Chondrocyte (in vitro differentiated cells): ENCODE measurements around the gene SLC2A5. TPM values are rescaled to one million over a fixed set of nuclear protein-coding genes. Genes with fewer than 3 reads are reported as not detected.

ENCODE experiments used
- DNase-seq: peaks from one replicate; pipeline ENCODE4 v3.0.0; 2021; ENCODE audit warnings: mixed read lengths, low spot score
- H3K27ac Mint-ChIP-seq: one replicate; pipeline ENCODE4 v1.8.0; 2021; ENCODE audit warnings: mild to moderate bottlenecking, moderate library complexity, mixed read lengths; ENCODE audit not compliant: unreplicated experiment
- H3K27me3 Mint-ChIP-seq: 2 replicates; pipeline ENCODE4 v1.8.0; 2021; ENCODE audit warnings: low read depth, mixed read lengths
- H3K36me3 Mint-ChIP-seq: 2 replicates; pipeline ENCODE4 v1.8.0; 2021; ENCODE audit warnings: low read depth, mixed read lengths
- H3K4me1 Mint-ChIP-seq: 2 replicates; pipeline ENCODE4 v1.8.0; 2021; ENCODE audit warnings: low read depth, mild to moderate bottlenecking, mixed read lengths
- H3K4me3 Mint-ChIP-seq: one replicate; pipeline ENCODE4 v1.8.0; 2021; ENCODE audit warnings: mild to moderate bottlenecking, moderate library complexity, mixed read lengths; ENCODE audit not compliant: unreplicated experiment
- H3K9me3 Mint-ChIP-seq: 2 replicates; pipeline ENCODE4 v1.8.0; 2021; ENCODE audit warnings: low read depth, mixed read lengths
- CTCF ChIP-seq: fragments of 200-600 bp; sonication (generic); IDR thresholded peaks from 2 replicates; pipeline ENCODE4 v1.5.0; 2021; ENCODE audit warnings: antibody characterized with exemption, mild to moderate bottlenecking, moderate library complexity
- total RNA-seq: library from RNA; stranded (reverse); gene quantifications from 3 replicates; pipeline ENCODE4 v1.2.1, GENCODE V29; 2021

Gene SLC2A5
- total RNA-seq, 1 donor from 2014 or later: 0.27 TPM

- Mint-ChIP-seq H3K27me3 (no peaks in the 10 kb centered on the region), H3K36me3 (peaks cover 5% of the 10 kb centered on the region), H3K27ac (no peak overlapping the region), H3K4me1 (peaks cover 7% of the 10 kb centered on the region), H3K9me3 (no peaks in the 10 kb centered on the region), H3K4me3 (no peak overlapping the region)
- TF ChIP-seq CTCF: no peak
- DNase-seq: no peak
Observed at GRCh38 chr1:9106286-9106685, 36.9 kb upstream of the SLC2A5 start.

GRCh38 chr1:9105336-9105867 lies 36.0 kb upstream of the SLC2A5 start:
- no peak overlapping the region for H3K4me3 Mint-ChIP-seq
- no peak for DNase-seq
- H3K27ac Mint-ChIP-seq: no peak overlapping the region
- H3K9me3 Mint-ChIP-seq: no peaks in the 10 kb centered on the region
- TF ChIP-seq CTCF: no peak
- H3K4me1 Mint-ChIP-seq: peaks cover 5% of the 10 kb centered on the region
- H3K36me3 Mint-ChIP-seq: peaks cover 5% of the 10 kb centered on the region
- H3K27me3 Mint-ChIP-seq: no peaks in the 10 kb centered on the region

- H3K27me3 Mint-ChIP-seq: no peaks in the 10 kb centered on the region
- H3K4me3 Mint-ChIP-seq: no peak overlapping the region
- peaks cover 5% of the 10 kb centered on the region for H3K36me3 Mint-ChIP-seq
- DNase-seq: no peak
- no peaks in the 10 kb centered on the region for H3K4me1 Mint-ChIP-seq
- peaks cover 3% of the 10 kb centered on the region for H3K9me3 Mint-ChIP-seq
- peak; percentile 85 for TF ChIP-seq CTCF
- no peak overlapping the region for H3K27ac Mint-ChIP-seq
Observed at GRCh38 chr1:9101510-9102146, 32.2 kb upstream of the SLC2A5 start.

GRCh38 chr1:9100471-9101043 lies 31.1 kb upstream of the SLC2A5 start:
- H3K4me1 Mint-ChIP-seq: no peaks in the 10 kb centered on the region
- H3K36me3 Mint-ChIP-seq: peaks cover 7% of the 10 kb centered on the region
- TF ChIP-seq CTCF: no peak
- peaks cover 7% of the 10 kb centered on the region for H3K9me3 Mint-ChIP-seq
- no peak for DNase-seq
- H3K4me3 Mint-ChIP-seq: no peak overlapping the region
- no peaks in the 10 kb centered on the region for H3K27me3 Mint-ChIP-seq
- H3K27ac Mint-ChIP-seq: no peak overlapping the region

- DNase-seq: no peak
- Mint-ChIP-seq H3K9me3 (peaks cover 11% of the 10 kb centered on the region), H3K27me3 (no peaks in the 10 kb centered on the region), H3K36me3 (peaks cover 7% of the 10 kb centered on the region), H3K4me3 (no peak overlapping the region), H3K27ac (no peak overlapping the region), H3K4me1 (no peaks in the 10 kb centered on the region)
- TF ChIP-seq CTCF: no peak
Observed at GRCh38 chr1:9099555-9099954, 30.1 kb upstream of the SLC2A5 start.
